Caco-2 (cell line): ENCODE results near the gene ABLIM2. TPM values are rescaled to one million over a fixed set of nuclear protein-coding genes. Genes with fewer than 3 reads are reported as not detected.

Experiments
- BruUV-seq: library from RNA; stranded (reverse); fragments of 400-500 nt; replicated peaks from 2 replicates; lab custom pipeline; 2021; lab: Mats Ljungman, UMichigan
- CTCF ChIA-PET: fragments of 300-600 bp; sonication (Branson Sonifier 250); formaldehyde crosslinking; loops from one replicate; lab custom pipeline; 2022; ENCODE audit warnings: antibody characterized with exemption; lab: Charles Lee
- POLR2A ChIA-PET: fragments of 300-600 bp; sonication (Branson Sonifier 250); formaldehyde crosslinking; loops from one replicate; lab custom pipeline; 2022; ENCODE audit warnings: antibody characterized with exemption; lab: Charles Lee
- DNase-seq, 2 experiments: peaks; one replicate each; pipeline versions ENCODE4 v3.0.0 to v3.0.0-alpha.2; 2020 to 2022
- H3K27me3 ChIP-seq: replicated peaks from 2 replicates; pipeline ENCODE4 v1.6.0; 2011; ENCODE audit warnings: low read length; ENCODE audit not compliant: control insufficient read depth, insufficient read depth
- H3K36me3 ChIP-seq: 2 replicates; pipeline ENCODE4 v1.5.1; 2011; ENCODE audit warnings: low read length; ENCODE audit not compliant: control insufficient read depth, insufficient read depth
- H3K4me1 ChIP-seq: fragments of 250-450 bp; sonication (Bioruptor Pico); 2 replicates; pipeline ENCODE4 v1.5.1; 2020; ENCODE audit warnings: mild to moderate bottlenecking
- H3K4me3 ChIP-seq: 2 replicates; pipeline ENCODE4 v1.5.1; 2011; ENCODE audit warnings: low read depth, mild to moderate bottlenecking, control low read depth, low read length
- H3K9me3 ChIP-seq: fragments of 250-450 bp; sonication (Bioruptor Pico); 2 replicates; pipeline ENCODE4 v1.5.1; 2020; ENCODE audit warnings: mild to moderate bottlenecking, moderate library complexity
- H3K27ac Mint-ChIP-seq: one replicate; pipeline ENCODE4 v1.8.0; 2022; ENCODE audit warnings: mixed read lengths; ENCODE audit not compliant: unreplicated experiment
- H3K27me3 Mint-ChIP-seq: one replicate; pipeline ENCODE4 v1.8.0; 2022; ENCODE audit warnings: mixed read lengths; ENCODE audit not compliant: insufficient read depth, unreplicated experiment
- H3K36me3 Mint-ChIP-seq: one replicate; pipeline ENCODE4 v1.8.0; 2022; ENCODE audit warnings: mild to moderate bottlenecking, mixed read lengths; ENCODE audit not compliant: insufficient read depth, unreplicated experiment
- H3K4me1 Mint-ChIP-seq: one replicate; pipeline ENCODE4 v1.8.0; 2022; ENCODE audit warnings: low read depth, mixed read lengths; ENCODE audit not compliant: unreplicated experiment
- H3K4me3 Mint-ChIP-seq: one replicate; pipeline ENCODE4 v1.8.0; 2022; ENCODE audit warnings: mild to moderate bottlenecking, moderate library complexity, mixed read lengths; ENCODE audit not compliant: unreplicated experiment
- H3K9me3 Mint-ChIP-seq: one replicate; pipeline ENCODE4 v1.8.0; 2022; ENCODE audit warnings: mixed read lengths; ENCODE audit not compliant: unreplicated experiment
- CTCF ChIP-seq, 2 experiments: fragments of 200-600 bp in 1 of 2; IDR thresholded peaks; 1 replicate in 1 of 2; 2 replicates in 1 of 2; pipeline versions ENCODE4 v1.5.1 to v1.8.0; 2011 to 2022; ENCODE audit warnings: antibody characterized with exemption in 1 of 2, control low read depth in 1 of 2, inconsistent platforms in 1 of 2, low read depth in 1 of 2, low read length in 1 of 2, mild to moderate bottlenecking in 1 of 2, moderate library complexity in 1 of 2; ENCODE audit not compliant: insufficient read depth in 1 of 2, severe bottlenecking in 1 of 2, unreplicated experiment in 1 of 2
- intact Hi-C: fragments of 100-400 bp; cut with micrococcal nuclease; formaldehyde crosslinking; loops from one replicate; pipeline ENCODE4 v1.10.0; 2022; ENCODE audit not compliant: unreplicated experiment
- total RNA-seq: library from RNA; stranded (reverse); gene quantifications from 2 replicates; pipeline ENCODE4 v1.2.3, GENCODE V29; 2022

ABLIM2 gene
- total RNA-seq, 1 experiment from 2014 or later, result 0.23 TPM

- no peaks in the 10 kb centered on the region; the same call in 1 of the 2 replicates for H3K9me3 ChIP-seq
- Mint-ChIP-seq H3K36me3 (peaks cover 4% of the 10 kb centered on the region), H3K4me3 (no peak overlapping the region), H3K27ac (no peak overlapping the region), H3K27me3 (no peaks in the 10 kb centered on the region), H3K9me3 (no peaks in the 10 kb centered on the region), H3K4me1 (peaks cover 25% of the 10 kb centered on the region)
- H3K4me1 ChIP-seq, result peaks cover 43% of the 10 kb centered on the region
- DNase-seq, result no peak
- BruUV-seq, result no TSS peak
- TF ChIP-seq CTCF (IDR thresholded peaks at IDR 0.05; ENCODE audit: insufficient read depth in 1 of 2, low read depth in 1 of 2, low read length in 1 of 2, severe bottlenecking in 1 of 2, unreplicated experiment in 1 of 2), result no peak
- H3K4me3 ChIP-seq, result no peak overlapping the region
- intact Hi-C loops, result no loop called here
- H3K36me3 ChIP-seq, result no peaks in the 10 kb centered on the region
- H3K27me3 ChIP-seq, result no peaks in the 10 kb centered on the region
- ChIA-PET CTCF (no interaction called here), POLR2A (no interaction called here)
Measured at GRCh38 chr4:8195841-8196458, 37.3 kb upstream of the ABLIM2 start.

GRCh38 chr4:8195431-8195830 is 36.8 kb upstream of the ABLIM2 start:
- intact Hi-C loops, result no loop called here
- BruUV-seq, result no TSS peak
- Histone ChIP-seq H3K4me1 (peaks cover 38% of the 10 kb centered on the region), H3K36me3 (no peaks in the 10 kb centered on the region), H3K27me3 (no peaks in the 10 kb centered on the region), H3K4me3 (no peak overlapping the region), H3K9me3 (no peaks in the 10 kb centered on the region; the same call in 1 of the 2 replicates)
- POLR2A ChIA-PET, result no interaction called here
- Mint-ChIP-seq H3K4me3 (no peak overlapping the region), H3K27me3 (no peaks in the 10 kb centered on the region), H3K9me3 (no peaks in the 10 kb centered on the region), H3K36me3 (peaks cover 4% of the 10 kb centered on the region), H3K27ac (no peak overlapping the region), H3K4me1 (peaks cover 22% of the 10 kb centered on the region)
- CTCF ChIA-PET, result interaction anchor here (2.4 kb wide), 1 partner anchor 19 kb away, joined by 20 read pairs; no protein-coding TSS in a partner anchor
- no peak for TF ChIP-seq CTCF (IDR thresholded peaks at IDR 0.05; ENCODE audit: insufficient read depth in 1 of 2, low read depth in 1 of 2, low read length in 1 of 2, severe bottlenecking in 1 of 2, unreplicated experiment in 1 of 2)
- DNase-seq, result no peak

DNA sequence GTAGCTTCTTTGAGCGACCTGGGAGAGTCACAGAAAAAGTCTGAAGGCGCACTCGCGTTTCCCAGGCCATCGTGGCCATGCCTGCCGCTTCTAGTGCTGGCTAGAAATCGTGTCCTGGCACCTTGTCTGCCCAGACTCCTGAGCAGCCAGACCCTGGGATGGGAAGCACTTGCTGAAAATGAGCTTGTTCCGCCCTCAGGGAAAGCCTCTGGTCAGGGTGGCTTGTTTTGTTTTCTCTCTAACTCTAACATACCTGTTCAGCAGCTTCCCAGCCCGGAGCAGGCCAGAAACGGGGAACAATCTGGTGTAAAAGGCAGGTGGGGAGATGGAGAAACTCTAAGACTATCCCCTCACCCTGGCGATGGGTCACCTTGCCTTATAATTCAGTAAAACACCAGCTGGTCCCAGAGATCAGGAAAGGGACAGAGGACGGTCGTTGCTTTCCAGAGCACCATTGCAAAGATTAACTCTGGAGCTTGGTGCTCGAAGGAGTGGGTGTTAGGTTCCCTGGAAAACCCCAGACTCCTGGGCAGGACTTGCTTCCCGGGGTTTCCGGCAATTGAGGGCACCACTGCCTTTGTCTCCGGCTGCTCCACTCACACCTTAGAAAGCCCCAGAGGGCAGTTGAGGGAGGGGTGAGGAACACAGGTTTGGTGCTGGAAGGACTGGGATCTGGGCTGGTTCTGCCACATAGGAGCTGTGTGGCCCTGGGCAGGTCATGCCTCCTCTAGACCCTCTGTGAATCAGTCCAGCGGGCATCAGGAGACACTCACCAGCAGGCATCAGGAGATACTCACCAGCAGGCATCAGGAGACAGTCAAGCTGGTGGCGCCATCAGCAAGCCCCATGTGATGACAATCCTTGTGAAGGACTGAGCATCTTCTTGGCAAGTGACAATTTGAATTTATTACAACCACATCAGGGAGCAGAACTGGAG is 36.0 kb upstream of the ABLIM2 start:
- intact Hi-C loops, result no loop called here
- no peak for TF ChIP-seq CTCF (IDR thresholded peaks at IDR 0.05; ENCODE audit: insufficient read depth in 1 of 2, low read depth in 1 of 2, low read length in 1 of 2, severe bottlenecking in 1 of 2, unreplicated experiment in 1 of 2)
- Histone ChIP-seq H3K27me3 (no peaks in the 10 kb centered on the region), H3K36me3 (no peaks in the 10 kb centered on the region), H3K9me3 (no peaks in the 10 kb centered on the region; the same call in 1 of the 2 replicates), H3K4me1 (peaks cover 30% of the 10 kb centered on the region), H3K4me3 (no peak overlapping the region)
- Mint-ChIP-seq H3K4me3 (no peak overlapping the region), H3K27me3 (no peaks in the 10 kb centered on the region), H3K27ac (no peak overlapping the region), H3K4me1 (peaks cover 22% of the 10 kb centered on the region), H3K9me3 (no peaks in the 10 kb centered on the region), H3K36me3 (peaks cover 4% of the 10 kb centered on the region)
- CTCF ChIA-PET, result interaction anchor here (0.8 to 2.4 kb wide), 2 partner anchors 15 to 18 kb away, joined by 3 to 20 read pairs; no protein-coding TSS in a partner anchor
- DNase-seq, result no peak
- POLR2A ChIA-PET, result interaction anchor here (0.8 kb wide), 1 partner anchor 18 kb away, joined by 3 read pairs; no protein-coding TSS in a partner anchor
- BruUV-seq, result no TSS peak
